ENCODE results near the gene ENKUR.
A peak's percentile ranks its signal among the peaks of the same experiment; 100 is the strongest.

- no peak for TF ChIP-seq PAX5 (IDR thresholded peaks at IDR 0.05; ENCODE audit: insufficient read depth, low read length, severe bottlenecking)
- TF ChIP-seq POLR2A (IDR thresholded peaks at IDR 0.05; ENCODE audit: low read depth, low read length): peak; percentile 77
Observed at GRCh38 chr10:25016376-25017153, 607 bp upstream of the ENKUR start, which contains the start of gene THNSL1.
